OCI-LY3 (cell line): ENCODE data around the gene OPN1MW3.

ENCODE experiments used
- H2AFZ ChIP-seq: fragments of 200-600, 300-600 bp; shearing (Covaris generic); 2 replicates; pipeline ENCODE4 v1.6.0; 2014; ENCODE audit warnings: antibody characterized with exemption, low read depth, low read length
- H3K27ac ChIP-seq: fragments of 200-600, 300-600 bp; sonication (generic); 2 replicates; pipeline ENCODE4 v1.5.1; 2014; ENCODE audit warnings: mild to moderate bottlenecking, low read length, moderate library complexity, mixed read lengths
- H3K27me3 ChIP-seq: fragments of 200-600, 300-600 bp; sonication (generic); 2 replicates; pipeline ENCODE4 v1.6.1; 2014; ENCODE audit warnings: low read depth, low read length, mixed read lengths
- H3K36me3 ChIP-seq: fragments of 200-600, 300-600 bp; sonication (generic); replicated peaks from 2 replicates; pipeline ENCODE3; 2014; ENCODE audit warnings: low read depth, low read length, mixed read lengths
- H3K4me1 ChIP-seq: fragments of 300-600, 200-600 bp; sonication (generic); 2 replicates; pipeline ENCODE4 v1.6.1; 2014; ENCODE audit warnings: low read length, mixed read lengths
- H3K4me2 ChIP-seq: fragments of 200-600, 300-600 bp; sonication (generic); 2 replicates; pipeline ENCODE4 v1.6.1; 2014; ENCODE audit warnings: low read length, mixed read lengths
- H3K4me3 ChIP-seq: fragments of 300-600, 200-600 bp; sonication (generic); 2 replicates; pipeline ENCODE4 v1.5.1; 2014; ENCODE audit warnings: antibody characterized with exemption, mild to moderate bottlenecking, low read length, moderate library complexity
- H3K79me2 ChIP-seq: fragments of 300-600, 200-600 bp; shearing (Covaris generic); 2 replicates; pipeline ENCODE4 v1.6.1; 2014; ENCODE audit warnings: mild to moderate bottlenecking, low read length, mixed read lengths
- H3K9ac ChIP-seq: fragments of 300-600, 200-600 bp; shearing (Covaris generic); 2 replicates; pipeline ENCODE4 v1.6.0; 2014; ENCODE audit warnings: mild to moderate bottlenecking, low read length, moderate library complexity
- H3K9me3 ChIP-seq: fragments of 200-600, 300-600 bp; shearing (Covaris generic); 2 replicates; pipeline ENCODE4 v1.6.1; 2014; ENCODE audit warnings: low read length, mixed read lengths; ENCODE audit not compliant: insufficient read depth
- H4K20me1 ChIP-seq: fragments of 200-600, 300-600 bp; sonication (generic); 2 replicates; pipeline ENCODE4 v1.6.1; 2016; ENCODE audit warnings: low read length, mixed read lengths; ENCODE audit not compliant: insufficient read depth
- CTCF ChIP-seq: fragments of 200-600, 300-600 bp; sonication (generic); IDR thresholded peaks from 2 replicates; pipeline ENCODE4 v1.5.1; 2014; ENCODE audit warnings: antibody characterized with exemption, low read length, low read depth
- EZH2phosphoT487 ChIP-seq: fragments of 200-600 bp; shearing (Covaris generic); IDR thresholded peaks from 2 replicates; pipeline ENCODE4 v1.6.1; 2018; ENCODE audit warnings: antibody characterized with exemption, mixed run types, low read depth

Gene OPN1MW3

GRCh38 chrX:154317391-154317995 lies 60.1 kb downstream of the OPN1MW3 start:
- no peak for TF ChIP-seq EZH2phosphoT487
- peak; percentile 45 for TF ChIP-seq CTCF

GRCh38 chrX:154320406-154320805 lies 63.0 kb downstream of the OPN1MW3 start:
- no peaks in the 10 kb centered on the region for H3K9me3 ChIP-seq
- H3K79me2 ChIP-seq, result no peaks in the 10 kb centered on the region
- no peak overlapping the region for H3K4me2 ChIP-seq
- H3K27me3 ChIP-seq, result peaks cover 35% of the 10 kb centered on the region
- H3K9ac ChIP-seq, result no peak overlapping the region
- no peak overlapping the region for H3K27ac ChIP-seq
- peaks cover 14% of the 10 kb centered on the region for H3K4me1 ChIP-seq
- H3K36me3 ChIP-seq, result no peaks in the 10 kb centered on the region
- no peak overlapping the region for H3K4me3 ChIP-seq
- TF ChIP-seq EZH2phosphoT487 (no peak), CTCF (no peak)
- no peak overlapping the region for H2AFZ ChIP-seq
- H4K20me1 ChIP-seq, result no peaks in the 10 kb centered on the region

More at GRCh38 chrX:154317391-154317995, 60.1 kb downstream of the OPN1MW3 start:
- peaks cover 14% of the 10 kb centered on the region for H3K4me1 ChIP-seq
- peaks cover 15% of the 10 kb centered on the region; the same call in 1 of the 2 replicates for H3K27me3 ChIP-seq
- H4K20me1 ChIP-seq, result no peaks in the 10 kb centered on the region
- no peak overlapping the region for H3K4me3 ChIP-seq
- H3K27ac ChIP-seq, result no peak overlapping the region
- H3K79me2 ChIP-seq, result no peaks in the 10 kb centered on the region
- H3K4me2 ChIP-seq, result peak overlapping the region; percentile 36; the same call in 1 of the 2 replicates
- no peak overlapping the region for H3K9ac ChIP-seq
- peak overlapping the region; percentile 29; the same call in 1 of the 2 replicates for H2AFZ ChIP-seq
- H3K36me3 ChIP-seq, result no peaks in the 10 kb centered on the region
- no peaks in the 10 kb centered on the region for H3K9me3 ChIP-seq
